ENCODE measurements around the gene ZNF689.

Gene ZNF689

GRCh38 chr16:30651124-30652004 is 41.2 kb upstream of the ZNF689 start (continued):
- TF ChIP-seq ZNF26 (tag by site-specific recombination; IDR thresholded peaks at IDR 0.05), result no peak
- TF ChIP-seq ZNF175 (tag by site-specific recombination; IDR thresholded peaks at IDR 0.05), result no peak
- no peak for TF ChIP-seq ZNF155 (tag by site-specific recombination; IDR thresholded peaks at IDR 0.05)
- TF ChIP-seq GFI1B (tag by site-specific recombination; IDR thresholded peaks at IDR 0.05), result no peak
- TF ChIP-seq ZNF23 (tag by site-specific recombination; IDR thresholded peaks at IDR 0.05; ENCODE audit: borderline replicate concordance), result no peak
- TF ChIP-seq ZNF449 (tag by site-specific recombination; IDR thresholded peaks at IDR 0.05), result no peak
- TF ChIP-seq ZNF558 (tag by site-specific recombination; IDR thresholded peaks at IDR 0.05), result no peak; the same call in 1 of the 2 replicates
- TF ChIP-seq EGR2 (tag by site-specific recombination; IDR thresholded peaks at IDR 0.05; ENCODE audit: low read depth), result no peak
- no peak for TF ChIP-seq ZNF571 (tag by site-specific recombination; IDR thresholded peaks at IDR 0.05)
- no peak for TF ChIP-seq AEBP2 (tag by site-specific recombination; IDR thresholded peaks at IDR 0.05; ENCODE audit: borderline replicate concordance)
- TF ChIP-seq ZNF274 (IDR thresholded peaks at IDR 0.05; ENCODE audit: low read length), result no peak
- TF ChIP-seq ZNF274 (tag by site-specific recombination; IDR thresholded peaks at IDR 0.05; ENCODE audit: borderline replicate concordance), result no peak
- TF ChIP-seq ZNF140 (tag by site-specific recombination; IDR thresholded peaks at IDR 0.05), result no peak
- no peak for TF ChIP-seq ZNF423 (tag by site-specific recombination; IDR thresholded peaks at IDR 0.05)
- TF ChIP-seq ZNF580 (tag by site-specific recombination; IDR thresholded peaks at IDR 0.05), result no peak
- no peak for TF ChIP-seq ZNF48 (tag by site-specific recombination; IDR thresholded peaks at IDR 0.05)
- no peak for TF ChIP-seq ZNF701 (tag by site-specific recombination; IDR thresholded peaks at IDR 0.05)
- no peak for TF ChIP-seq ZNF214 (tag by site-specific recombination; IDR thresholded peaks at IDR 0.05; ENCODE audit: borderline replicate concordance)
- no peak for TF ChIP-seq ZNF664 (tag by site-specific recombination; IDR thresholded peaks at IDR 0.05)
- no peak for TF ChIP-seq ZBTB21 (tag by site-specific recombination; IDR thresholded peaks at IDR 0.05)
- TF ChIP-seq ZNF114 (tag by site-specific recombination; IDR thresholded peaks at IDR 0.05), result no peak
- peak; percentile 61 for TF ChIP-seq REST (tag by site-specific recombination; IDR thresholded peaks at IDR 0.05)
- TF ChIP-seq ZNF530 (tag by site-specific recombination; IDR thresholded peaks at IDR 0.05; ENCODE audit: low read depth), result no peak
- TF ChIP-seq ZNF529 (tag by site-specific recombination; IDR thresholded peaks at IDR 0.05; ENCODE audit: insufficient replicate concordance), result no peak
- TF ChIP-seq ZNF391 (tag by site-specific recombination; IDR thresholded peaks at IDR 0.05; ENCODE audit: borderline replicate concordance, low read depth), result no peak
- no peak for TF ChIP-seq ZSCAN16 (tag by site-specific recombination; IDR thresholded peaks at IDR 0.05)
- peak; percentile 6; the same call in 1 of the 2 replicates for TF ChIP-seq SP7 (tag by site-specific recombination; IDR thresholded peaks at IDR 0.05)
- TF ChIP-seq ZNF561 (tag by site-specific recombination; IDR thresholded peaks at IDR 0.05; ENCODE audit: borderline replicate concordance), result peak; percentile 52; the same call in 1 of the 2 replicates
- TF ChIP-seq PATZ1 (tag by site-specific recombination; IDR thresholded peaks at IDR 0.05), result no peak; the same call in 1 of the 2 replicates
- peak; percentile 82 for TF ChIP-seq ZNF76 (tag by site-specific recombination; IDR thresholded peaks at IDR 0.05; ENCODE audit: borderline replicate concordance, low read depth)

Data from HEK293 (cell line).